ENCODE measurements around the gene ADAMTS17.
"Not testable (repeated sequence)": the region's sequence is repeated elsewhere in the genome, so short reads cannot be mapped to it uniquely, and the experiment has no call there.

ADAMTS17 gene

DNA sequence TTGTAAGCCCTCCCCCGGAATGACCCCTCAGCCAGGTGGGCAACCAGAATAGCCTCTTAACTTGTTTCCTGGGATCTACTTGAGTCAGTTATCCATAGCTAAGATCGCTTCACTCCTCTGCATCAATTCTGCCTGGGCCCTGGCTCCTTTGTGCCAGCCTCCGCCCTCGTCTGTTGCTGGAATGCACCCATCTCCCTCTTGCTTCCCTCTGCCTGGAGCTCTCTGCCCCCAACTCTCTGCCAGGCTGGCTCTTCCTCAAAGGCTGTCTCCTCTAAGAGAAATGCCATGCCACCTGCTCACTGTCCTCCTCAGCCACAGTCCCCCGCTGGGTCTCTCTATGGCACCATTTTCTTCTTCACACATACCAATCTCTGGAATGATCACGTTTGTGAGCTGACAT lies 240.8 kb downstream of the ADAMTS17 start:
- DNase-seq: no peak

DNA sequence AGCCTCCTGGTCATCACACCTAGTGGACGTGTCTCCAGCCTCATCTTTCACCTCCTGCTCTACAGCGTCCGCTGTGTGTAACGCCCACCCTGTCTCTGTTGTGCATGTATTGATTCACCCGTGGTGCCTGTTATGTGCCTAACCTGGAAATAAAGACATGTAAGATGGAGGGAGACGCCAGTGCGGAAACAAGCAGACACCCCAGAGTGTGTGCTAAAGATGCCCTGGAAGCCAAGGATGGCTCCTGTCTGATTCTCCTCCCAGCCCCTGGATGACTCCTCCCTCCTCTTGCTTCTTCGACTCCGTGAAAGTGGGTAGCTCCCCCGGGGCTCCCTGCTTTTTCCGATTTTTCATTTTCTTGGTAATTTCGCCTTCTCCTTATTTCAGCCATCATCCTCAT lies 241.8 kb downstream of the ADAMTS17 start:
- DNase-seq: no peak

DNA sequence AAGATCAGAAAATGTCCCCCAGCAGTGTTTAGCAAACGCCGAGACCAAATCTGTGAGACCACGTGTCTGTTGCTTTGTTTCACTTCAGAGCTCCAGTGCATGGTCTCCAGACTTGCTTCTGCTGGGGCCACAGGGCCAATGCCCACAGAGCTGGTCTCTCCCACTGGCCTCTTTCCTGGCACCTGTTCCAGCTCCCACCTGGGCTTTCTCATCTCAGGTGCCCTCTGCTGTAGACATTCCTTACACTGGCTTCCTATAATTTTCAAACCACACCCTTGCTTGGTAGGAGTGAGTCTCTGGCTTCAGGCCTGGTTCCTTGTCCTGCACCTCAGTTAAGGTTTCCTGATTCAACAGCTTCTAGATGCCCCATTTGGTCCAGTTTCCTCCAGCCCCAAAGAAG lies 243.1 kb downstream of the ADAMTS17 start:
- no peak for DNase-seq

DNA sequence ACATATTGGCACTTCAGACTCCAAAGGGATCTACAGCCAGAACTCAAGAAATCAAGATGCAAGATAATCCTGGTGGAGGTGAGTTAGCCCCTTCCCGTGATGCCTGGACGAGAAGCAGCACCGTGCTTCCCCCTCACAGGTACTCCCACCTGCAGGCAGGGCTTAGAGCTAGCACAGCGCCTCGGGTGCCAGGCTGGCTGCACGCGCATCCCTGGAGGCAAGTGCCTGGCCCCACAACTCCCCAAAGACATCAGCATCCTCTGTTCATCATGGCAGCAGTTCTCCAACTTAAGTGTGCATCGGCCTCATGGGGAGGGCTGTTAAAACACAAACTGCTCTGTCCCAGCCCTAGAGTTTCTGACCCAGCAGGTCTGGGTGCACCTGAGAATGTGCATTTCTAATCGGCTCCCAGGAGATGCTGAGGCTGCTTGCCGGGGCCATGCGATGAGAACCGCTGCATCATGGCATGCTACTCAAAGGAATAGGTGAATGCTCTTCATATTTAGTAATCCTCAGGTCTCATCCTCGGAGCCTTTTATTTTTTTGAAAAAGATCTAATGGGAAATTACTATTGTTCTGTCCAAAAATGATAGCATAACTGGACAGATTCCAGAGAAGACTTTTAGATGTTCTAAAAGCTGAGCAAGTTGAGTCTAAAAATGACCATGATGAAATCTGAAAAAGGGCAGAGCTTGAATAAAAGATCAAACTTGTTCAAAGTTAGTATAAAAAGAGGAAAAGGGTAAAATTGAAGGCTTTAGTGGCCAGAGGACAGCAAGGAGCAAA lies 244.2 kb downstream of the ADAMTS17 start:
- no peak for DNase-seq

DNA sequence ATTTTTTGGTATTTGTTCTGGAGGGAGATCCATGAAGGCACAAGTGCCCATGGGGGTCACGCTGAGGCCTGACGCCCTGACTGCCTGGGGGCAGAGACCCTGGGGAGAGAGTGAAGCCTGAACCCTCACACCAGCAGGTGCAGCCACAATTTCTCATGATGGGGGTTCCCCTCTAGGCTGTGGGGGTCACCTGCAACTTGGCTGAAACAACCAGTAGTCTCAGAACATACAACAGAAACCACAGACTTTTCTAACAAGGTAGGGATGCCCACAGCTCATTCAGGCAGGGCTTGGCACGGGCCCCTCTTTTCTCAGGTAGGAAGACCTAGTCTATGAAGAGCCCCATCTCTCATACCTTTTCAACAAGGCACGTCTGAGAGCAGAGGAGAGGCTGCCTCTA lies 245.1 kb downstream of the ADAMTS17 start:
- no peak for DNase-seq

DNA sequence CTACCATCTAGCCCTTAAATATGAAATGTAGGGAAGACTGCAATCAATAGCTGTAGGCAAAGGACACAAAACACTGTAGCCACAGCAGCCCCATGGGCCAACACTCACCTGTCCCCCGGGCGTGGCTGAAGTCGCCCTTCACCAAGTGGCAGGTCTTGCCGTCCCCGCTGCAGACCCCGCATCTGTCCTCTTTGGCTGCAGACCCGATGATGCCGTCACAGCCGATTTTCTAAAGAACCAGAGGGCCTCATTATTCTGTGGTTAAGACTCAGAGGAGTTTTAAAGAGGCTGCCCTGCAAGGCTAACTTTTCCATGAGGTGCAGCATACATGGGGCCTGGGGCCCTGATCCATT lies 245.6 kb downstream of the ADAMTS17 start:
- no peak for DNase-seq

DNA sequence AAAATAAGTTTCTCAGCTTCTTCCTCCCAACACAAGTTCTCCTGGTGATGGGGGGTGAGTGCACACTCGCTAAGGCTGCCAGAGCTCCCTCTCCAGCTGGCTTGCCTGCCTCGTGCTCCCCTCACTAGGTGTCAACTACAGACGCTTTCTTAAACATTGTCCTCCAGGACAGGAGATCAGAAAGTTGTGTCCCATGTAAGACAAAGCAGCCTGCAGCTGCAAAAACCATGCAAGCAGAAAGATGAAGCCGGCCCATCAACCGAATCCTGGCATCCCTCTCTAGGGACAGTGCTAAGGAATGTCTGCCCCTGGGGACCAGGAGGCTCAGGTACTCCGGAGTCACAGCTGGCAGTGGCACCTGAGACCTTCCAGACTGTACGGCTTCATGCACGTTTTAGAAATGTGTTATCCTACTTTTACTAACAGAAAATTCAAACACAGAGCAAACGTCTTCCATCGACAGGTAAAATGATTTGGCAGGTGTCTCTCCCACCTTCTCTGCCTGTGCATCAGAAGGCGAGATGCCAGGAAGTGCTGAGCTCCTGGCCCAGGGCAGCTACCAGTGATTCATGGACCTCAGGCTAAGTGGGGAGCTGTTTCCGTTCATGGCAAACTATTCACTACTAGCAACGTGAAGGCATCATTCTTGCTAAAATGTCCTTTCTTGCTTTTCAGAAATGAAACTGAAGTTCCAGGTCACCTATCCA lies 246.1 kb downstream of the ADAMTS17 start:
- no peak for DNase-seq

DNA sequence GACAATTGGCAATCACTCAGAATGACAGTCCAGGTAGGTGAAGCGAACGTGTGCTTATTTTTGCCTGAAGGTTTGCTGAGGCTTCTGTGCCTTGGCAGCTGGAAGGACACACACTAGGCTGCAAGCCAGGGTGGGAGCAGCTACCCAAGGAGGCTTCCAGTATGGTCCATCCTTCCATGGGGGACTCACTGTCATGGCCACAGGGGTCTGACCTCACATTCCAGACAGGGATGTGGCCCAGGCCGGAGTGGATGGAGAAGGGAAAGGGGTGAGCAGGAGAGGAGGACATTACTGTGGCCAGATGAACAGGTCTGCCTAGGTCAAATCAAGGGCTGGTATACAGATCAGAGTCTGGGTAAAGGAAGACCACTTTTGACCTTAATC lies 247.7 kb downstream of the ADAMTS17 start:
- no peak for DNase-seq

DNA sequence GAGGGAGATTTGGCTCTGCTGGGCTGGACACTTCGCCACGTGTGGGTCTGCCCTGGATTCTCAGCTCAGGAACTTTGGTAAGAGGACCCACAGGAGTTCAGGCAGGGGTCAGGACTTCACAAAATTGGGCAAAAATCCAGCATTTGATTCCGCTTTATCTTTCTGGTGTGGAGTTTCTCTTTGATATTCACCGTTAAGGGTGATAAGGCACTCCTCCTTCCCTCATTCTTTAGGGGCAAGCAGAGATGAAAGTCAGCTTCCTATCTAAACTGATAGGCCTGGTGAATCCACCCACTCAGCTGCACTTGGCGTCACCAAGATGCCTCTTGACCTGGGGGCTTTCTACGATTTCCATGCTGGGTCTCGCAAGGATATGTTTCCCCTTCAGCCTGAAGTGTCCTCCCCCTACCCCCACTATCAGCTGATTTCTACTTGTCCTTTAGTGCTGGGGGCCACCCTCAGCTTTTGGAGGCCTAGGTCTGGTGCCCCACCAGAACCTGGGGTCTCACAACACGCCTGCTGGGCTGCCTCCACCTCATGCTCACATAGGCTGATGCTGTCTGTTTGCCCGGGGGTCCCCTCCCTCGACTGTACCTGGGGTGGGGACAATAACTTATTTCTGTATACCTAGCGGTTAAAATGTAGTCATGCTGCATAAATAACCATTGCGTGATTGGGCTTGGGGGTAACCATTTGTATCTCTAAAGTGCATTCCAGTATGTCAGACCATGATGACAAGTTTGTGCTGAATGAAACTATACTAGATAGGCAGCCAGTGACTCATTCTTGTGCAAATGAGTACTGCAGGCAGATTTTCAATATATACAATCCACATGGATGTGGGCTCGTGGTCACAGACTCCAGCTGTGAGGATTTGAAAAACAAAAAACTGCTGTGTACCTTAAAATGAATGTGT lies 248.3 kb downstream of the ADAMTS17 start:
- DNase-seq: no peak

DNA sequence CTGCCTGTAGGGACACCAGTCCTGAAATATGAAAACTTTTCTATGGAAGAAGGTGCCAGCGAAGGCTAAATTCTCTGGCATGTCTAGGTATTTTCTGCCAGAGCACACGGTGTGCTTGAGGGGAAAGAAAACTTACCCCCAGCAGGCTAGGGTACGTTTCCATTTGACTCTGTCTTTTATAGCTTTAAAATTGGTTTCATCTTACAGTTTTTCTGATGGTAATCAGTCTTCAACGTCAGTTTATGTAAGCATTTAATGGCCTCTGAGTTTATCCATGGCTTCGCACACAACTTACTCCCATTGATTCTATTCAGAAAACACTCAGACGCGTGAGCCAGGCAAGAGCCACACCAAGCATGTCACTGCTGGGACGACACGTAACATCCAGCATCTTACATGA lies 249.7 kb downstream of the ADAMTS17 start:
- no peak for DNase-seq

DNA sequence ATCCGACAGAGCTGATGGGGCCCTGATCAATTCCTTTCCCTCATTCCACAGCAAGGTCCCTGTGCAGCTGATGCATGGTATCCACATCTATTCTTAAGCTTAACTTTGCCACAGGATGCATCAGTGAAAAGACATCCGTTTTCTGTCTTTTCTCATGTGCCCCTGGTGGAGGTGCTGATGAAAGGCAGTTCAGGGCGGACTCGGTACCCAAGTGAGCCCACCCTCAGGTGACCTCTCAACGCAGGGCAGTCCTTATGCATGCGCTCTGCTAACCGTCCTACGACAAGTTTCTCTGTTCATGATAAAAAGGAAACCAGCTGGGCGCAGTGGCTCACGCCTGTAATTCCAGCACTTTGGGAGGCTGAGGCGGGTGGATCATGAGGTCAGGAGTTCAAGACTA lies 251.4 kb downstream of the ADAMTS17 start:
- no peak for DNase-seq

DNA sequence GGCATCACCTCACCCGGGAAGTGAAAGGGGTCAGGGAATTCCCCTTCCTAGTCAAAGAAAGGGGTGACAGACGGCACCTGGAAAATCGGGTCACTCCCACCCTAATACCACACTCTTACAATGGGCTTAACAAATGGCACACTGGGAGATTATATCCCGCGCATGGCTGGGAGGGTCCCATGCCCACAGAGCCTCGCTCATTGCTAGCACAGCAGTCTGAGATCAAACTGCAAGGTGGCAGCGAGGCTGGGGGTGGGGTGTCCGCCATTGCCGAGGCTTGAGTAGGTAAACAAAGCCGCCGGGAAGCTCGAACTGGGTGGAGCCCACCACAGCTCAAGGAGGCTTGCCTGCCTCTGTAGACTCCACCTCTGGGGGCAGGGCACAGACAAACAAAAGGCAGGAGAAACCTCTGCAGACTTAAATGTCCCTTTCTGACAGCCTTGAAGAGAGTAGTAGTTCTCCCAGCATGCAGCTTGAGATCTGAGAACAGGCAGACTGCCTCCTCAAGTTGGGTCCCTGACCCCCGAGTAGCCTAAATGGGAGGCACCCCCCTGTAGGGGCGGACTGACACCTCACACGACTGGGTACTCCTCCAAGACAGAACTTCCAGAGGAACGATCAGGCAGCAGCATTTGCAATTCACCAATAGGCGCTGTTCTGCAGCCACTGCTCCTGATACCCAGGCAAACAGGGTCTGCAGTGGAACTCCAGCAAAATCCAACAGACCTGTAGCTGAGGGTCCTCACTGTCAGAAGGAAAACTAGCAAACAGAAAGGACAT lies 257.5 kb downstream of the ADAMTS17 start:
- not testable (repeated sequence) for DNase-seq

DNA sequence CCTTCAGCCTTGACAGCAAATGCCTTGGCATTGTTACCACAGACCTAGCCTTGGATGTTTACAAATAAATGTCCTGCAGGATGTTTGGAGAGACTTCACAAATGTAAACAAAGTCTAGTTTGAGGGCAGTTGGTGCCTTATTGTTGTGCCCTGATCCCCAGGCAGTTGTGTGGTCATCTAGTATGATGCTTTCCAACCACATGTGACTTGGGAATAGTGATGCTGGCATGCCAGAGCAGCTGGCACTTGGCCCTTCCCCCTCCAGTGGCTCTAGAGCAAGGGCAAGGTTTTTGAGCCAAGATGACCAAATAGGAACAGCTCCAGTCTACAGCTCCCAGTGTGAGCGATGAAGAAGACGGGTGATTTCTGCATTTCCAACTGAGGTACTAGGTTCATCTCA lies 258.2 kb downstream of the ADAMTS17 start:
- no peak for DNase-seq

DNA sequence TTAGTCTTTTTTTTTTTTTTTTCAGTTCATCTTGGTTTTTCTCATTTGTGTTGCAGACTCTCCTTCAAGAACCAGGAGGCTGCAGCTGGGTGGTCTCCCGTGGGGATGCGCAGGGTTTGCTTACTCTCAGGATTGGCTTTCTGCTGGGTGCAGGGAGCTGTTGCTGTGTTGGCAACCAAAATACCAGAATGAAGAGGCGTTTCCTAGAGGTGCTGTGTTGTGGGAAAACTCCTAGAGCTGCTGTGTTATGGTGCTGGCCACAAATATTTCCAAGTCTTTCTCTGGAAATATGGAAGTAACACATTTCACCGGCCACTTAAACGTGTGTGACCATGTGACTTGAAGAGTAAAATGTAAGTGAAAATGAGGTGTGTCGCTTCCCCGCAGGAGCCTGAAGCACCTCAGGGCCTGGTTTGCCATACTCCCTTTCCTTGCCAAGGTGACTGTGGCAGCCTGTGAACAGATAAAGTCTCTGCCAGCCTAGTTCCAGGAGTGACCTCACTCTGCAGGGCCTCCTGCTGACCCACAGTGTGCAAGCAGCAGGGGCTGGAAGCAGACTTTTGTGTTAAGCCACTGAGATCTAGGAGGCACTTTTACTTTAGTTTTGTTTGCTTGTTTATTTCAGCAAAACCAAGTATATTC lies 258.9 kb downstream of the ADAMTS17 start:
- no peak for DNase-seq

DNA sequence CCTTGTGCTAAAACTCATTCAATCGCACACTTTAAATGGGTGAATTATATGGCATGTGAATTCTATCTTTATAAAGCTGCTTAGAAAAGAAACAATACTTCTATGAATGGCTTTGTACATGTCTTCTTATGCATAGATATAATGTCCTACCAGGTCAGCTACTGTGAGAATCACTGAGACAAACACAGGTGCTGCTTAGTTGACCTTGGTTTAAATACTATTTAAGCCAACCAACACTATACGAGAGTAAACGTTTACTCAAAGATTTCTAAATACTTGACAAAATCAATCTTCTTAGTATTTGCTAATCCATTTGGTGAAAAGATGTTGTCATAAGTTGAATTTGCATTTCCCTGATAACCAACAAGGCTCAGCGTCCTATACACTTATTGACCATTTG lies 260.3 kb downstream of the ADAMTS17 start:
- no peak for DNase-seq

DNA sequence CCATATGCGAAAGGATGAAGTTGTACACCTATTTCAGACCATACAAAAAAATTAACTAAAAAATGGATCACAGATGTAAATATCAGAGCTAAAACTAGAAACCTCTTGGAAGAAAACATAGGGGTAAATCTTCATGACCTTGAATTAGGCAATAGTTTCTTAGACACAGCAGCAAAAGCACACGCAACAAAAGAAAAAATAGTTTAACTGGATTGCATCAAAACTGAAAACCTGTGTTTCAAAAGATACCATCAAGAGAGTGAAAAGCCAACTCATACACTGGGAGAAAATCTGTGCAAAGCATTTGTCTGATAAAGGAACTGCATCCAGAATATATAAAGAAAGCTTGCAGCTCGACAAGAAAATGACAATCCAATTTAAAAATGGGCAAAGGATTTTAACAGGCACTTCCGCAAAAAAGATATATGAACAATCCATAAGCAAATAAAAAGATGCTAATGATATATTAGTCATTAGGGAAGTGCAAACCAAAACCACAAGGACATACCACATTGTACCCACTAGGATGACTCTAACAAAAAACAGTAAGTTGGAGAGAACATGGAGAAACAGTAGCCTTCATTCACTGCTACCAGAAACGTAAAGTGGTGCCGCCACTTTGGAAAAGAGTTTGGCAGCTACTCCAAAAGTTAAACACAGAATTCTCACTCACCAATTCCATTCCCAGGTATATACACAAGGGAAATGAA lies 263.1 kb downstream of the ADAMTS17 start:
- no peak for DNase-seq

DNA sequence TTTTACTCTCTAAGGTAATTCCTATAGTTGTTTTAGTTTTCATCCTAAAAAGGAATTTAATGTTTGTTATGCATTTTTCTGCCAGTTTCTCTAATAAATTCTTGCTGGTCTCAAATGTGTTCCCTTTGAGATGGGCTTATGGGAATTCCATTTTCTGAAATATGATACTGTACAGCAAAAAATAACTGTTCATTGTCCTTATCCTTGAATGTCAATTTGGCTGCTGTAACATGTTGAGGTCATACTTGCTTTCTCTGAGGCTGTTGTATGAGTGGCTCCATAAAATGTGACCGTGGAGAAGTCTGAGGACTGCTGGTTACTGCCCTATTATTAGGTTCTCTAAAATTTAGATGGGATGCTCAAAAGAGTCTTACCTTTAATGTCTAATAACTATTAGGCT lies 266.5 kb downstream of the ADAMTS17 start:
- DNase-seq: no peak

DNA sequence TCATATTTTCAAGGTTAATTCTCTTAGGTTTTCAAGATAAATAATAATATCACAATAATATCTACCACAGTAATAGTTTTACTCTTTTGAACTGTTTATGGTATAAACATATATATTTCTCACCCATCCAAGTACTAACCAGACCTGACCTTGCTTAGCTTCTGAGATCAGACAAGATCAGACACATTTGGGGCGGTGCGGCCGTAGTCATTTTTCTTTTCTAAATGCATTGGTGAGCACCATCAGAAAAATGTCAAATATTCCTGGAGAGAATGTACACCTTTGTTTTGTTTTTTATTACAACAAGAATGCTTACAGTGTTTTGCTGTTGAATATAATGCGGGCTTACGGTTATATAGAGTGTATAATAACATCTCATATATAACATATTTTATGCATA lies 267.8 kb downstream of the ADAMTS17 start:
- DNase-seq: no peak

DNA sequence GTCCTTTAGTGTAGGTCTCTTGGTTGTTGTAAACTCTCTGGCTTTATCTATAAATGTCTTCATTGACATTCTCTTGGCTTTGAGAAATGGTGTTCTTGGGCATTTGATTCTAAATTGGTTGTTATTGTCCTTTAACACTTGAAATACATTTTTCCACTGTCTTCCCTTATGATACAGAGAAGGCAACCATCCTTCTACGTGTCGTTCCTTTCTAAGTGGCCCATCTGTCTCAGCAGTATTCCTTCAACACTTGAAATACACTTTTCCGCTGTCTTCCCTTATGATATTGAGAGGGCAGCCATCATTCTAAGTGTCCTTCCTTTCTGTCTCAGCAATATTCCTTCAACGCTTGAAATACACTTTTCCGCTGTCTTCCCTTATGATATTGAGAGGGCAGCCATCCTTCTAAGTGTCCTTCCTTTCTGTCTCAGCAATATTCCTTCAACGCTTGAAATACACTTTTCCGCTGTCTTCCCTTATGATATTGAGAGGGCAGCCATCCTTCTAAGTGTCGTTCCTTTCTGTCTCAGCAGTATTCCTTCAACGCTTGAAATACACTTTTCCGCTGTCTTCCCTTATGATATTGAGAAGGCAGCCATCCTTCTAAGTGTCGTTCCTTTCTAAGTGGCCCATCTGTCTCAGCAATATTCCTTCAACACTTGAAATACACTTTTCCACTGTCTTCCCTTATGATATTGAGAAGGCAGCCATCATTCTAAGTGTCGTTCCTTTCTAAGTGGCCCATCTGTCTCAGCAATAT lies 275.1 kb downstream of the ADAMTS17 start:
- not testable (repeated sequence) for DNase-seq

DNA sequence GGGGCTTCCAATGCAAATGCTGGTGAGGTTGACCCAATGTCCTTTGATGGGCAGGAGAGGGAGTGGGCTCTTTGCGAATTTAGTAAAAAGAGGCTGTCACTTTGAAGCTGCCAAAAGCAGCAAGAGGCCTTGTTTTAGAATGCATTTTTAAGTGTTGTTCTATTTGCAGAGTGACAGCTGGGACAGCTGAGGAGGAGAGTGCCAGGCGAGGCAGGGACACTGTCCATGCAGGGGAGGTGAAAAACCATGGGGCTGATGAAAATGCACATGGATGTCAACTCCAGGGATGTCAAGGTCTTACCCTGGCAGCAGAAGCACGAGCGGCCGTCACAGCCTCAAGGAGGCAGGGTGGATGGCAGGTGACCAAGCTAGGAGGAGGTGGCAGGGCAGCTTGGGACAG lies 279.8 kb downstream of the ADAMTS17 start:
- DNase-seq: no peak

Measured in activated CD4-positive, CD25-positive, alpha-beta regulatory T cell treated with anti-CD3 and anti-CD28 coated beads, Interleukin-2, amount 50 U/mL, for 72 hours (primary cell).